GM12801 (cell line): Measurements from ENCODE around the gene DBNDD1.

Experiments used
- TF ChIP-seq, protein P1 (sequence below): IDR thresholded peaks from one replicate; pipeline ENCODE4 v1.5.1; 2011; ENCODE audit warnings: control low read depth; ENCODE audit not compliant: insufficient read length; ENCODE audit errors: extremely low read depth

Gene DBNDD1

DNA sequence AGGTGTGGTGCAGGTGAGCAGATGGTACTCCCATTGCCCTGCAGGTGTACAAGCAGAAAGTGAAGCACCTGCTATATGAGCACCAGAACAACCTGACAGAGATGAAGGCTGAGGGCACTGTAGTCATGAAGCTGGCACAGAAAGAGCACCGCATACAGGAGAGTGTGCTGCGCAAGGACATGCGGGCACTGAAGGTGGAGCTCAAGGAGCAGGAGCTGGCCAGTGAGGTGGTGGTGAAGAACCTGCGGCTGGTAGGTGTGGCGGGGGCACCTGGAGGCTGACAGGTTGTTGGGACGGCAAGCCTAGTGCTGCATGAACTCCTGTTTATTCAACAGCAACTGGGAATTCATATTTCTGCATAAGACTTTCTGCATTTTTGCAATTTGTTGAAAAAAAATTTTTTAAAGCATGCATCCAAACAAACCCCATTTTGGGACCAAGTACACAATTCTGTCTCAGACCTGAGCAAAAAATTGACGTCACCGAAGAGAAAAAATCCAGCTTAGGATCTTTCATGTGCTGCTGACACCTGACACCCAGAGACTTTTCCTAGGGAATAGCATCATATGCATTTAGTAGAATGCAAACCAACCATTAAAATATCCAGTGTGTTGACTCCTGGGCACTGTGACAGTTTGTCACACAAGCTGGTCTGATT, 13.5 kb upstream of the DBNDD1 start:
- TF ChIP-seq, protein P1, sequence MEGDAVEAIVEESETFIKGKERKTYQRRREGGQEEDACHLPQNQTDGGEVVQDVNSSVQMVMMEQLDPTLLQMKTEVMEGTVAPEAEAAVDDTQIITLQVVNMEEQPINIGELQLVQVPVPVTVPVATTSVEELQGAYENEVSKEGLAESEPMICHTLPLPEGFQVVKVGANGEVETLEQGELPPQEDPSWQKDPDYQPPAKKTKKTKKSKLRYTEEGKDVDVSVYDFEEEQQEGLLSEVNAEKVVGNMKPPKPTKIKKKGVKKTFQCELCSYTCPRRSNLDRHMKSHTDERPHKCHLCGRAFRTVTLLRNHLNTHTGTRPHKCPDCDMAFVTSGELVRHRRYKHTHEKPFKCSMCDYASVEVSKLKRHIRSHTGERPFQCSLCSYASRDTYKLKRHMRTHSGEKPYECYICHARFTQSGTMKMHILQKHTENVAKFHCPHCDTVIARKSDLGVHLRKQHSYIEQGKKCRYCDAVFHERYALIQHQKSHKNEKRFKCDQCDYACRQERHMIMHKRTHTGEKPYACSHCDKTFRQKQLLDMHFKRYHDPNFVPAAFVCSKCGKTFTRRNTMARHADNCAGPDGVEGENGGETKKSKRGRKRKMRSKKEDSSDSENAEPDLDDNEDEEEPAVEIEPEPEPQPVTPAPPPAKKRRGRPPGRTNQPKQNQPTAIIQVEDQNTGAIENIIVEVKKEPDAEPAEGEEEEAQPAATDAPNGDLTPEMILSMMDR = no peak

DNA sequence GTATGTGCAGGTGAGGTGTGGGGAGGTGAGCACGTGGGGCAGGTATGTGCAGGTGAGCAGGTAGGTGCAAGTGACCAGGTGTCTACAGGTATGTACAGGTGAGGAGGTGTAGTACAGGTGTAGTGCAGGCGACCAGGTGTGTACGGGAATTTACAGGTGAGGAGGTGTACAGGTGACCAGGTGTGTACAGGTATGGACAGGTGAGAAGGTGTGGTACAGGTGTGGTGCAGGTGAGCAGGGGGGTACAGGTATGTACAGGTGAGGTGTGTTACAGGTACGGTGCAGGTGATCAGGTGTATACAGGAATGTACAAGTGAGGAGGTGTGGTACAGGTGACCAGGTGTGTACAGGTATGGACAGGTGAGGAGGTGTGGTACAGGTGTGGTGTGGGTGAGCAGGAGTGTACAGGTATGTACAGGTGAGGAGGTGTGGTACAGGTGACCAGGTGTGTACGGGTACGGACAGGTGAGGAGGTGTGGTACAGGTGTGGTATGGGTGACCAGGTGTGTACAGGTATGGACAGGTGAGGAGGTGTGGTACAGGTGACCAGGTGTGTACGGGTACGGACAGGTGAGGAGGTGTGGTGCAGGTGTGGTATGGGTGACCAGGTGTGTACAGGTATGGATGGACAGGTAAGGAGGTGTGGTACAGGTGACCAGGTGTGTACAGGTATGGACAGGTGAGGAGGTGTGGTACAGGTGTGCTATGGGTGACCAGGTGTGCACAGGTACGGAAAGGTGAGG, 12.8 kb upstream of the DBNDD1 start:
- TF ChIP-seq, protein P1 = no peak

DNA sequence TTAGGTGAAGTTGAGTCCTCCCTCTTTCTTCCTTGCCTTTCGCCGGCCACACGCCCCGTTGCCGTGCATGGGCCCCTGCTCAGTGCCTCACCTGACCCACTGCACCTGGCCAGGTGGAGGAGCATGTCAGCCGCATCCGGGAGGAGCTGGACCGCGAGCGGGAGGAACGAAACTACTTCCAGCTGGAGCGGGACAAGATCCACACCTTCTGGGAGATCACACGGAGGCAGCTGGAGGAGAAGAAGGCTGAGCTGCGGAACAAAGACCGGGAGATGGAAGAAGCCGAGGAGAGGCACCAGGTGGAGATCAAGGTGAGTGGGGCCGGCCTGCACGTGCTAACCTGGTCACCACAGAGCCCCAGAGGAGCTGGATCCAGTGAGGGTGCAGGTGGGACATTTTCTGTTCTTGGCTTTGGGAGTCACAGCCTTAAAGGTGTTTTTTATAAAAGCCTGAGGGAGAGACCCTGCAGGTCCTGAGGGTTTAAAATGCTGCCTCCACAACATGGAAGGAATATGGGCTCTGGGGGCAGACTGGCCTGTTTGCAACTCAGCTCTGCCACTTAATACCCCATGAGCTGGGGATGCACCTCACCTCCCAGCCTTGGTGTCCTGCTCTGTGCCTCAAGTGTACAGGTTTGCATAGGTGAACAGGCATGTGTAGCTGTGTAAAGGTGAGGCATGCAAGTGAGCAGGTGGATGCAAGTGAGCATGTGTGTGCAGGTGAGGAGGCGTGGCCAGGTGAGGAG, 12.1 kb upstream of the DBNDD1 start:
- TF ChIP-seq, protein P1 = no peak

DNA sequence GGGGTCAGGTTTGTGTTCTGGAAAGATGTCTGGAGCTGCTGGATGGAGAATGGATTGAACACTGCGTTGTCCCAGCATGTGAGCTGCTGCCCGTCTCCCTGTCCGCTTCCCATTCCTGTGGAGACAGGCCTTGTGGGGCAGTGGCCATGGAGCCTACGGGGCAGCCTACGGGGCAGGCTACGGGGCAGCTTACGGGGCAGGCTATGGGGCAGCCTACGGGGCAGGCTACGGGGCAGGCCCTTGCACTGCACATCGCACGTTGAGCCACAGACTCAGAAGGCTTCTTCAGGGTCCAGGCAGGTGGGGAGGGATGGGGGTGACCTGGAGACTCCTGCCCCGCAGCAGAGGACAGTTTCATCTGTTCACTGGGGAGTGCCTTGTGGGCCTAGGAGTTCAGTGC, 9.7 kb upstream of the DBNDD1 start:
- TF ChIP-seq, protein P1 = no peak

DNA sequence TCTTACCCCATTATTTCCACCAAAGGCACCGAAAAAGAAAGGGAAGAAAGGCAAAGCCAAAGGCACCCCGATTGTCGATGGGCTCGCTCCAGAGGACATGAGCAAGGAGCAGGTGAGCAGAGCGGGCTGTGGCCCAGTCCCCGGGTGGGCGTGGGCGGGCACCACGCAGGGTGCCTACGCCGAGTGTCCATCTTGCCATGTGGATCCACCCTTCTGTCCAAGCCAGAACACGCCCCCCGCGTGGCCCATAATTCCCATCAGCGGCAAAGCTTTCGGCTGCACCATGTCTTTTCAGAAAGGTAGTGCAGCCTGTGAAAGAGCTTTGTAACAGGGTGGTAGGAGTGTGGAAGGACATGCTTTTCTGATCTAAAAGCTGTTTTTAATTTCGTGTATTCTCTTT, 8.4 kb upstream of the DBNDD1 start:
- TF ChIP-seq, protein P1 = no peak

DNA sequence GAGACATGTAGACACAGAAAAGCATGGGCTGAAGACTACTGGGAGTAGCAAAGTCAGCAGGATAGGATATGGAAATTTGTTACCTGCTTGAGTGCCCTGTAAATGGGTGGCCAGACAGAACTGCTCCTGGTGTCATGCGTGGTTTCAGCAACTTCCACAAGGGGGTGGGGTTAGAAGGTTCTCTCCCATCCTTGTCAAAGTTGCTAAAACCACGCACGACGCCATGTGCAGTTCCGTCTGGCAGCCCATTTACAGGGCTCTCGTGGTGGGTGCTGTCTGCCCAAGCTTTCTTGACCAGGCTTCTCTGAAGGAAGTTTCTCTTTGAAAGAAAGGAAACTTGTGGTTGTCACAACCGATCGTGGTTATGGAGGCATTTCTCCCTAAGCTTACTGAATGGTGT, 6.9 kb upstream of the DBNDD1 start:
- TF ChIP-seq, protein P1 = no peak

DNA sequence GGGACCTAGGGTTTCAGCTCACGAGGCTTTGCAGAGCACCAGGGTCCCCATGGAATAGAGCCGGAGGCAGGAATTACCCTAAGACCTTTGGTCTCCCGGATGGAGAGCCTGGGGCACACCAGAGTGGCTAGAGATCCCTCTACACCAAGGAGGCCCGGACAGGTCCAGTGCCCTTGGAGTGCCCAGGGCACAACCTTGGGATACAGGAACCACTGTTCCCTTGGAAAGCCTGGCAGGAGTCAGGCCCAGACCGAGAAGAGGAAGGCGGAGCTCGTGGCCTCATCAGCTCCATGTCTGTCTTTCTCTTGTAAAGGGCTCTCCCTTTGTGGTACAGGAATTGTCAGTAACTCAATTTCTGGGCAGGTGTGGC, 3.8 kb upstream of the DBNDD1 start:
- TF ChIP-seq, protein P1 = no peak
